NCI-H524 (cell line): Measurements from ENCODE around the gene NEK11.
A peak's percentile ranks its signal among the peaks of the same experiment; 100 is the strongest.

Source experiments
- DNase-seq, 2 experiments: peaks; one replicate each; lab custom pipeline; 2025; lab: John Stamatoyannopoulos, UW

The NEK11 gene

GRCh38 chr3:131223373-131224289 lies 197.0 kb downstream of the NEK11 start:
- no peak for DNase-seq

DNA sequence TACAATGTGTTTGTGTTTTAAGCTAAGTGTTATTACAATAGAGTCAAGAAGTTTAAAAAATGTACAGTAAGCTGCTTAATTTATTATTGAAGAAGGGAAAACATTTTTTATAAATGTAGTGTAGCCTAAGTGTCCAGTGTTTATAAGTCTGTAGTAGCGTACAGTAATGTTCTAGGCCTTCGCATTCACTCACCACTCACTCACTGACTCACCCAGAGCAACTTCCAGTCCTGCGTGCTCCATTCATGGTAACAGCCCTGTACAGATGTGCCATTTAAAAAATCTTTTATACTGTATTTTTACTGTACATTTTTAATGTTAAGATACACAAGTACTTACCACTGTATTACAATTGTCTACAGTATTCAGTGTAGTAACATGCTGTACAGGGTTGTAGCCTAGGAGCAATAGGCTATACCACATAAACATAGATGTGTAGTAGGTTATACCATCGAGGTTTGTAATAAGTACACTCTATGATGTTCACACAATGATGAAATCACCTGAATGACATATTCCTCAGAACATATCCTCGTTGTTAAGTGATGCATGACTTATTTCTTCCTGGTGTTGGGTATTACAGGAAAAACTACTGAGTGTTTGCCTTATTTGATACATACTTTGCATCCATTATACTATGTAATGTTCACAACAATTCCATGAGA lies 198.3 kb downstream of the NEK11 start:
- no peak for DNase-seq

DNA sequence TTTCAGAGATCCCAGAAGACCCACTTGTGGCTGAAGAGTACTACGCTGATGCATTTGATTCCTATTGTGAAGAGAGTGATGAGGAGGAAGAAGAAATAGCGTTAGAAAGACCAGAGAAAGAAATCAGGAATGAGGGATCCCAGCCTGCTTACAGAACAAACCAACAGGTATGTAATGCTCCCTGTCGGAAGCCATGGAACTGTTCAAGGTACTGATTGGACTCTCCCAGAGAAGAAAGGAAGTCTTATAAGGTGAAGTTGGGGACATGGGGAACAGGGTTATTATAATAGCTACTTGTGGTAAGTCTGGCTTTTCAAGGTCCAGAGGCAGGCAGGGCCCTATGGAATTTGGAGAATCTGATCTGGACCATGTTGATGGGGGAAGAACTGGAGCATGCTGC lies 201.8 kb downstream of the NEK11 start:
- no peak for DNase-seq

DNA sequence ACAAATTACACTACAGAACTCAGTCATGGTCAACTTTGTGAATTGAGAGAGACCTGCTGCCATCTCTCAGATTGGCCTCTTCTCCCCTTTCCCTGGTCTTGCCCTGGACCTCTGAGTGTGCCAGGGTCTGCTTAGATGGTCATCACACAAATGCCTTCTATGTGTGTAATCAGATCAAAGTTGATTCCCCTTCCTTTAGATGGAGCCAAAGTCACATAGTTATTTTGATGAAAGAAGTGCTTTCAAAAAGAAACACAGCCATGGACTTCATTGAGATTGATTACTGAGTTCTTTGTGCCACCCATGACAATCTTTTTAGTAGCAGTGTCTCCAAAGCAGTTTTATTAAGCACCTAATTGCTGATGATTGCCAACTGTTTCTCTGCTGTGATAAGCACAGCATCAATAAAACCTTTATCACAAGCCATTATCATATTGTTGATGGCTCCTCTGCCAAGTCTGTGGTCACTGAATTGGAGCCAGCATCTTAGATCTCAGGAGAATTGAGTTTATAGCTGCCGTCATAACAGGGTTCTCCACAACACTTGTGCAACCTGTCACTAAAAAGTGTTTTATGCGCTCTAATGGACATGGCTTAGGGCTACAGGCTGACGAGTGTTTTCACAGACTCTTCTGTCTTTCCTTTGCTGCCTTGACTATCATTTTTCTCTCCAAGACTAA lies 205.2 kb downstream of the NEK11 start:
- peak in 1 of 2 experiments; percentile 55 for DNase-seq

- no peak for DNase-seq
These were observed 206.1 kb downstream of the NEK11 start for GRCh38 chr3:131232711-131233267.

DNA sequence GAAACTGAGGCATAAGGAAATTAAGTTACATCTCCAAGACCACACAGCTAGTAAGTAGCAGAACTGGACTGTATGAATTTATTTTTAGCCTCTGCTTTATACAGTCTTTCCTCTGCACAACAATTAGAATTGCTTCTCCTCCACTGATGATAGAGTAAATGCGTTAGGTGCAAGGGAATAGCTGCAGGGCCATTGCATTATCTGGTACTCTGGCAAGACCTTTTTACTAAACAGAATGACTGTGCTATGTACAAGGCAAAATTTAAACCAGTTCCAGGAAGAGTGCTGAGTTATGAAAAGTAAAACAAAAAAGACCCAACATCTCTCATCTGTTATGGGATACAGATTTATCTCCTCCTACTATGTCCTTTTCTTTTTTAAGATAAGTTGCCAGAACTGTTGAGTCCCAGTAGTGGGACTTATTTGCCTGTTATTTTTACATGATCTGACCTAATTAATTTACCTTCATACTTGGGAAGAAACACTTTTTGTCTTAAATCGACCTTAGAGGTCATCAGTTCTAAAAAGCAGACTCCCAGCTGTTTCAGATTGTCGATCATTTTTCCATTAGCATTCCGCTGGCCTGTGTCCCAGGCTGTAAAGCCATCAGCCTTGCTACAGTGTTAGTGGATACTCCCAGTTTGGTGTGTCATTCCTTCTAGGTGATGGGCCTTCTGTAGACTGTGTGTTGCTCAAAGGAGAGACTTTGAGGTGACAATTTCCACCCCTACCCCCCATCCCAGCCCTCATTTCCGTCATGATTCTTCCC lies 207.4 kb downstream of the NEK11 start:
- DNase-seq = no peak

DNA sequence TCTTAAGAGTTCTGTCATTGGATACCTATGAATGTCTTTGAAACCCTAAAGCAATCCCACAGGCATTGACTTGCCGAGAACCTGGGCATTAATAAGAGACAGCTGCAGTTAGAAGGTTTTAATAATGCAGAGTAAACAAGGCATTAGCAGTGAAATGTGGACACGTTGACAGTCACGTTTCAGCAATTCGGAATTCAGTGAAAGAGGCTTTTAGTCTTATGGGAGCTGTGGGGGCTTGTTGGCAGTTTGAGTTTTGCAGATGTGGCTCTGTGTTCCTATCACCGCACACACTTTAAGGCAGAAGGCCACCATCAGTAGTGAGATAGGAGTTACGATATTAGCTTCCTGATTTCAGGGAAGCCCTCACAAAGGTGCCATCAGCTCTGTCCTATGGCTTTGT lies 209.7 kb downstream of the NEK11 start:
- peak in 1 of 2 experiments; percentile 15 for DNase-seq

GRCh38 chr3:131238496-131238895 lies 211.8 kb downstream of the NEK11 start:
- no peak for DNase-seq

DNA sequence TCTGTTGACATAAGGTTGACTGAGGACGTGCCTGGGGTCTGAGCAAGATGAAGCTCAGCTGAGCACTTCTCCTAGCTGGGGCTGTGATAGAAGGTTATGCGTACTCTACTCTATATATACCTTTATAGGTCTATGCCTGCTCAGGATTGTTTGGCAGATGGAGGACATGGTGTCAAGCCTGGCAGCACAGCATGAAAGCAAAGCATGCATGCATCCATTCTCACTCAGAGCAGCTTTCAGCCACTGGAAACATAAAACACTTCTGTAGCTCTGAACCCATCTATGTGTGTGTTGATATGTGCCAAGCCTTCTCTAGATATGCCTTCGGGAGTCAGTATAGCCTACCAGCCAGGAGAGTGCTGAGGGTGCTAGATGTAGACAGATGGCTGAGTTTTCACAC lies 212.6 kb downstream of the NEK11 start:
- no peak for DNase-seq

DNA sequence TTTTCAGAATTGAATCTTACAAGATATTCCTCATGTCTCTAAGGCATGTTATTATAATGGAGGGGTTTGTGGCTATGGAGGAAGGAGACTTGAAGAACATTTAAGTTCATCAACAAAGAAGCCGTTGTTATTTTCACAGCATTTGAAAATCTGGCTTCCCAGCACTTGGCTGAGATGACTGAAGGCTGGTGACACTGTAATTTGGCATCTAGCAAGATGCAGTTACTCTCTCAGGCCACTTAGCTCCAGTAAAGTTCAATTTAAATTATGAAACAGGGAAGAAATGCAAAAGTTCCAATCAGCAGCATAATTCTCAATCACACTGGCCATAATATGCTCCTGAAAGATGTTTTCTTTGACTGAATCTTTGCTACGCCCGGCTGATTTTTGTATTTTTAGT lies 215.5 kb downstream of the NEK11 start:
- peak in 1 of 2 experiments; percentile 12 for DNase-seq

DNA sequence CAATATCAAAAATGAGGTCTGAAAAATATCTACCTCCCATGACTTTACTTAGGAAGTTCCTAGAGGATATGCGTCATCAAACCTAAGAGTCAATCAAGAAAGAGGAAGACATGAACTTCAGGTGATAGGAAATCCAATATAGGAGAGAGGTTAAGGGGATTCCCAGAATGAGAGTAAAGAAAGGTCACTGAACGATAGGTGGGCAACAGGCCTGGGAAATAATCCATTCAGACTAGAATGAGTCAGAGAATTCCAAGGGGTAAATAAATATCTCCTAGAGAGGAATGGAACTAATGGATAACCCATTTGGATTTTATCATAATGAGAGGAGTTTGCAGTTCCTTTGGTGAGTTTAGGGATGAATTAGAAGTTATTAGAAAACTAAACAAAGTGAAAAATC lies 223.8 kb downstream of the NEK11 start:
- DNase-seq = no peak

GRCh38 chr3:131260525-131260924 lies 233.8 kb downstream of the NEK11 start:
- no peak for DNase-seq

- DNase-seq = no peak
These were observed 234.4 kb downstream of the NEK11 start for GRCh38 chr3:131261104-131261503.

DNA sequence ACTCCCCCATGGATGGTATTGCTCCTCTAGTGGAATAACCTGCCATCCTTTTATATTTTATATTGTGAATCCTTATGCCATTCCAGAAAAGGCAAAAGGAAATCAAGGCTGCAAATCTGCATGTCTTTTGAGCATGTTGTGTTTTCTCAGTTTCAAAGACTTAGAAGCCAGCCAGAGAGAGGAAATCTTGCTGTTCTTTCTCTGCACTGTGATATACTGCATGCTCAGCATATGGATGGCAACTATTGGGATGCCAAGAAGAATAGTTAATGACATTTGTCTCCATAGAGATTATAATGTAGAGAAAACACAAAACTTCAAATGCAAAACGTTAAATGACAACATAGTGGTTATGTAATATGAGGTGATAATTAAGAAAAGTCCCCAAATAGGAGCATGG lies 248.9 kb downstream of the NEK11 start:
- DNase-seq = no peak

DNA sequence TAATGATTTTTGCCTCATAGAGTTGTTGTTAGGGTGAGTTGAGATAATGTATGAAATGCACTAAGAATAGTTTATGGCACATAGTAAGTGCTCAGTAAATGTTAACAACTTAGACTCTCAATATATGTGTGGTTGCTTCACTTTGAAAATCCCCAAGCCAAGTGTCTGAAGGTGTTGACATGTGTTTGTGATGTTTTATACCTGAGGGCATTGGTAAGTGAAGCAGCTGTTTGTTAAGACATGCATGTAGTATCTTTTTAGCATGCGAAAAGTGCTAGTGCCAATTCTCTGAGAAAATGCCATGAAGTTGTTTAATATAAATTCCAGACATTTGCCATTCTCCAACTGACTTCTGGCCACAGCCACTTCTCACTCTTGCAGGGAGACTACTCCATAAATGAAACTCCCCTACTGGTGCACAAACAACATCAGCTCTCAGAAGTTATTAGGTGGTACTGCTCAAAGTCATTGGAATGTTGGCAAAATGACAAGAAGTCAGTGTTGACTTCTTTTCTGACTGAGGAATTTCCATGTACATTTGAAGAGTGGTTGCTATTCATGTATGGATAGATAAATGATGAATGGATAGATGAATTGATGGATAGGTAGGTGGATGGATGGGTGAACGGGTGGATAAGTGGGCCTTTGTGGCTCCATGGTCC lies 251.3 kb downstream of the NEK11 start:
- no peak for DNase-seq

DNA sequence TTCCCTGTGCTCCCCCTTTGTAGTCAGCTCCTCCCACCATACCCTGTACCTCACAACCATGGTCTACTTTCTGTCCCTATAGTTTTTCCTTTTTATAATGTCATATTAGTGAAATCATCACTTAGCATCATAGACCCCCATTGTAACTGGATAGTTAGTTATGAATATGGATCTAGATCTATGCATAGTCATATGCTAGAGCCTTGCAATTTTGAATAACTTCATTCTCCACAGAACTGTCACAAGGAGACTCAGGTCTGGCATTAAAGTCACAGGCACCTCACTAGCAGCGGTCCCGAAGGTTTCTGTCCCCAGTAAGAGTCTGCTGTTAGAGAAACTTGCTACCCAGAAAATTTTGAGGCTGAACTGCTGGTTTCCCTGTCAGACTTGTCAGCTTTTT lies 252.9 kb downstream of the NEK11 start:
- no peak for DNase-seq

GRCh38 chr3:131282379-131282778 lies 255.7 kb downstream of the NEK11 start:
- DNase-seq = no peak

DNA sequence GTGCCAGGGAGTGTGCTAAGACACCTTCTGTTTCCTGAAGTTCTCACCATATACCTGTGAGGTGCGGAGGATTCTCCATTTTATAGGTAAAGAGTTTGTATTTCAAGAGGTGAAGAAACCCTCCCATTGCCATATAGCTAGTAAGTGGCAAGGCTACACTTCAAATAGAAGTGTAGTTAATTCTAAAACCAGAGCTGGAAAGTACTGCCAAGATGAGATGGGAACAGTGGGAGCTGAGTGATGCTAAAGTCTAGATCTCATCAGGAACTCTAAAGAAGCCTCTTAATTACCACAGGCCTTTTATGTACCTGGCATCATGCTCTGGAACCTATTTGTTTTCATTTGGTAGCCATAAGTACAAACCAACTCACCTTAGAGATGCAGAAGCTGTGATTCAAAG lies 256.3 kb downstream of the NEK11 start:
- no peak for DNase-seq

DNA sequence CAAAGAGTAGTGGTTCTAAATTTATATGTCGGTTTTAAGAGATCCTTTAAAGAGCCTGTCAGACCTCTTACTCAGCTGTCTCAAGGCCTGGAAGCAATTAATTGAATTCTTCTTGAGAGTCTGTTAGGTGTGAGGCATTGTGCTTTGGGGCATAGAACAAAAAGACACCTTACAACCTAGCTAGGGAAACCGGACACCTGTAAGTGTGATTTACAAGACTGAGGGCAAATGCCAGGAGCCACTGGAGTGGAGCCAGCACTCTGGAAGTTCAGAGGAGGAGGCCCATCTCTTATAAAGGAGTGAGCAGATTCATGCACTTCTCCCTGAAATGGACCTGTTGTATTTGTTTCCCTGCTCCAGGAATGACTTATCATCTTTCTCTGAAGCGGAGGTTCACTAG lies 257.2 kb downstream of the NEK11 start:
- no peak for DNase-seq

GRCh38 chr3:131284302-131284701 lies 257.6 kb downstream of the NEK11 start:
- peak in 1 of 2 experiments; percentile 4 for DNase-seq

- DNase-seq = no peak
These were observed 258.8 kb downstream of the NEK11 start for GRCh38 chr3:131285456-131285855.
